H9 (cell line): ENCODE data around the gene CNNM3. TPM values are rescaled to one million over a fixed set of nuclear protein-coding genes. Genes with fewer than 3 reads are reported as not detected.

Source experiments
- DNase-seq: peaks from one replicate; pipeline ENCODE4 v3.0.0-alpha.2; 2017
- H2AFZ ChIP-seq: one replicate; pipeline ENCODE4 v1.6.1; 2013; ENCODE audit warnings: mild to moderate bottlenecking, low read length, control low read depth, moderate library complexity
- H2AK5ac ChIP-seq: 2 replicates; pipeline ENCODE4 v1.6.1; 2013; ENCODE audit warnings: low read length, control low read depth, mixed read lengths; ENCODE audit not compliant: insufficient read length
- H2BK120ac ChIP-seq: one replicate; pipeline ENCODE4 v1.6.1; 2013; ENCODE audit warnings: low read depth, mild to moderate bottlenecking, low read length, control low read depth, inconsistent platforms; ENCODE audit not compliant: poor library complexity, severe bottlenecking
- H2BK12ac ChIP-seq: 2 replicates; pipeline ENCODE4 v1.6.1; 2013; ENCODE audit warnings: low read length, control low read depth, mixed read lengths, low read depth; ENCODE audit not compliant: insufficient read length
- H2BK15ac ChIP-seq: 2 replicates; pipeline ENCODE4 v1.6.1; 2013; ENCODE audit warnings: low read depth, low read length, control low read depth
- H2BK20ac ChIP-seq: one replicate; pipeline ENCODE4 v1.6.1; 2013; ENCODE audit warnings: low read depth, mild to moderate bottlenecking, low read length, control low read depth, inconsistent platforms; ENCODE audit not compliant: poor library complexity, severe bottlenecking
- H2BK5ac ChIP-seq: 2 replicates; pipeline ENCODE4 v1.6.1; 2013; ENCODE audit warnings: low read length, control low read depth, mixed read lengths; ENCODE audit not compliant: insufficient read length
- H3K14ac ChIP-seq: 2 replicates; pipeline ENCODE4 v1.6.1; 2013; ENCODE audit warnings: low read length, control low read depth; ENCODE audit not compliant: insufficient read depth
- H3K18ac ChIP-seq: 2 replicates; pipeline ENCODE4 v1.6.1; 2013; ENCODE audit warnings: low read depth, mild to moderate bottlenecking, mixed read lengths, low read length, control low read depth; ENCODE audit not compliant: insufficient read length
- H3K23ac ChIP-seq: 2 replicates; pipeline ENCODE4 v1.6.1; 2013; ENCODE audit warnings: low read length, control low read depth, mixed read lengths, low read depth; ENCODE audit not compliant: insufficient read length
- H3K23me2 ChIP-seq: 2 replicates; pipeline ENCODE4 v1.6.1; 2013; ENCODE audit warnings: low read depth, mild to moderate bottlenecking, mixed read lengths, low read length, control low read depth; ENCODE audit not compliant: insufficient read length, poor library complexity, severe bottlenecking
- H3K27ac ChIP-seq: 2 replicates; pipeline ENCODE4 v1.5.1; 2013; ENCODE audit warnings: low read length, control low read depth, mixed read lengths, low read depth; ENCODE audit not compliant: insufficient read length
- H3K27me3 ChIP-seq: 2 replicates; pipeline ENCODE4 v1.6.1; 2013; ENCODE audit warnings: low read length, control low read depth, inconsistent platforms; ENCODE audit not compliant: insufficient read depth
- H3K4ac ChIP-seq: 2 replicates; pipeline ENCODE4 v1.6.1; 2013; ENCODE audit warnings: low read depth, mild to moderate bottlenecking, control low read depth, inconsistent platforms, low read length, moderate library complexity
- H3K4me1 ChIP-seq: 2 replicates; pipeline ENCODE4 v1.6.1; 2013; ENCODE audit warnings: low read length, control low read depth, inconsistent platforms; ENCODE audit not compliant: insufficient read depth
- H3K4me2 ChIP-seq: 2 replicates; pipeline ENCODE4 v1.6.1; 2013; ENCODE audit warnings: low read length, control low read depth, mixed read lengths; ENCODE audit not compliant: insufficient read length, insufficient read depth
- H3K56ac ChIP-seq: 2 replicates; pipeline ENCODE4 v1.6.1; 2013; ENCODE audit warnings: low read depth, mild to moderate bottlenecking, mixed read lengths, low read length, control low read depth; ENCODE audit not compliant: insufficient read length
- H3K79me1 ChIP-seq: 2 replicates; pipeline ENCODE4 v1.6.1; 2013; ENCODE audit warnings: low read depth, mild to moderate bottlenecking, moderate library complexity, low read length, control low read depth, inconsistent platforms; ENCODE audit not compliant: insufficient read depth, poor library complexity, severe bottlenecking
- H3K79me2 ChIP-seq: 2 replicates; pipeline ENCODE4 v1.6.1; 2013; ENCODE audit warnings: low read length, control low read depth, inconsistent platforms; ENCODE audit not compliant: insufficient read depth
- H3K9ac ChIP-seq: 2 replicates; pipeline ENCODE4 v1.6.1; 2013; ENCODE audit warnings: low read length, control low read depth, mixed read lengths; ENCODE audit not compliant: insufficient read length; ENCODE audit errors: extremely low read depth
- H3K9me3 ChIP-seq: one replicate; pipeline ENCODE4 v1.6.1; 2013; ENCODE audit warnings: low read depth, low read length, inconsistent platforms; ENCODE audit not compliant: control insufficient read depth
- H3T11ph ChIP-seq: one replicate; pipeline ENCODE4 v1.6.1; 2013; ENCODE audit warnings: mild to moderate bottlenecking, low read length, control low read depth, inconsistent platforms
- H4K20me1 ChIP-seq: one replicate; pipeline ENCODE4 v1.6.1; 2013; ENCODE audit not compliant: control insufficient read depth, insufficient read length, insufficient read depth
- H4K5ac ChIP-seq: 2 replicates; pipeline ENCODE4 v1.6.1; 2013; ENCODE audit warnings: low read depth, mild to moderate bottlenecking, mixed read lengths, low read length, control low read depth; ENCODE audit not compliant: insufficient read length
- H4K8ac ChIP-seq: replicated peaks from 2 replicates; pipeline ENCODE4 v1.6.1; 2013; ENCODE audit warnings: low read length, control low read depth, mixed read lengths, low read depth; ENCODE audit not compliant: insufficient read length
- H4K91ac ChIP-seq: 2 replicates; pipeline ENCODE4 v1.6.1; 2013; ENCODE audit warnings: low read depth, mild to moderate bottlenecking, moderate library complexity, mixed read lengths, low read length, control low read depth; ENCODE audit not compliant: insufficient read length
- H3K27ac Mint-ChIP-seq, 3 experiments: 2 replicates in 2 of 3; 3 replicates in 1 of 3; pipeline ENCODE4 v1.8.0; 2020 to 2021; ENCODE audit warnings: mixed read lengths in 3 of 3, mild to moderate bottlenecking in 1 of 3, moderate library complexity in 1 of 3
- H3K27me3 Mint-ChIP-seq: 2 replicates; pipeline ENCODE4 v1.8.0; 2021; ENCODE audit warnings: low read depth, mild to moderate bottlenecking, moderate library complexity, mixed read lengths
- H3K36me3 Mint-ChIP-seq, 3 experiments: 2 replicates in 2 of 3; 3 replicates in 1 of 3; pipeline ENCODE4 v1.8.0; 2020 to 2021; ENCODE audit warnings: low read depth in 3 of 3, mixed read lengths in 3 of 3; ENCODE audit not compliant: insufficient read depth in 1 of 3
- H3K4me1 Mint-ChIP-seq, 2 experiments: 2 replicates each; pipeline ENCODE4 v1.8.0; 2020; ENCODE audit warnings: mixed read lengths in 2 of 2
- H3K4me3 Mint-ChIP-seq, 2 experiments: 2 replicates in 1 of 2; 3 replicates in 1 of 2; pipeline ENCODE4 v1.8.0; 2020 to 2021; ENCODE audit warnings: mild to moderate bottlenecking in 2 of 2, mixed read lengths in 2 of 2, moderate library complexity in 1 of 2
- H3K9me3 Mint-ChIP-seq, 2 experiments: 2 replicates in 1 of 2; 3 replicates in 1 of 2; pipeline ENCODE4 v1.8.0; 2020; ENCODE audit warnings: mild to moderate bottlenecking in 2 of 2, mixed read lengths in 2 of 2, moderate library complexity in 1 of 2
- CTCF ChIP-seq: fragments of 200-600 bp; sonication (generic); conservative IDR thresholded peaks from 3 replicates; pipeline ENCODE4 v1.8.0; 2021; ENCODE audit warnings: antibody characterized with exemption, mild to moderate bottlenecking
- WGBS: extraction: QIAGEN DNeasy Blood & Tissue Kit; methylation state at CpG from one replicate; pipeline ENCODE4 v1.1.7; 2013; ENCODE audit warnings: missing lambda C conversion rate, low lambda C conversion rate, mixed read lengths; ENCODE audit not compliant: insufficient read length; ENCODE audit errors: extremely low coverage; 5-methylcytosine and 5-hydroxymethylcytosine counted together
- total RNA-seq: library from RNA; stranded (reverse); gene quantifications from 2 replicates; pipeline ENCODE4 v1.2.1, GENCODE V29; 2021

CNNM3 gene
- total RNA-seq, 1 experiment from 2014 or later: 25.0 TPM

- Histone ChIP-seq H2BK120ac (no peak within 1 kb of the TSS), H3K9me3 (no peaks in the 10 kb centered on the region), H4K20me1 (no peaks in the 10 kb centered on the region), H3K27me3 (no peaks in the 10 kb centered on the region), H3K9ac (no peak within 1 kb of the TSS), H2AK5ac (no peak within 1 kb of the TSS), H3K14ac (no peak within 1 kb of the TSS), H3K79me1 (no peaks in the 10 kb centered on the region), H3K23ac (no peak within 1 kb of the TSS), H3K4me2 (no peak within 1 kb of the TSS), H2BK5ac (no peak within 1 kb of the TSS), H2AFZ (no peak within 1 kb of the TSS), H2BK15ac (no peak within 1 kb of the TSS), H3K18ac (no peak within 1 kb of the TSS), H3T11ph (no peak within 1 kb of the TSS), H3K23me2 (no peaks in the 10 kb centered on the region), H2BK12ac (no peak within 1 kb of the TSS), H4K91ac (no peak within 1 kb of the TSS), H3K79me2 (no peaks in the 10 kb centered on the region), H3K4me1 (no peaks in the 10 kb centered on the region), H3K27ac (no peak within 1 kb of the TSS), H3K4ac (no peak within 1 kb of the TSS), H2BK20ac (no peak within 1 kb of the TSS), H4K8ac (no peak within 1 kb of the TSS), H3K56ac (no peak within 1 kb of the TSS), H4K5ac (no peak within 1 kb of the TSS)
- no peak for TF ChIP-seq CTCF
- WGBS: no CpG with 5 or more reads among the region's 14 CpGs
- peaks cover 16 to 18% (median 16%) of the 10 kb centered on the region in 3 experiments; a peak in 6 of 7 replicates for H3K36me3 Mint-ChIP-seq
- no peaks in the 10 kb centered on the region for H3K9me3 Mint-ChIP-seq
- peak; percentile 22 for DNase-seq
- H3K4me1 Mint-ChIP-seq: peaks cover 0 to 5% of the 10 kb centered on the region in 2 experiments; a peak in 2 of 4 replicates
- no peaks in the 10 kb centered on the region; the same call in none of the 2 replicates for H3K27me3 Mint-ChIP-seq
- H3K4me3 Mint-ChIP-seq: no peak within 1 kb of the TSS; a peak in 1 of 5 replicates
- H3K27ac Mint-ChIP-seq: peak within 1 kb of the TSS; percentile 38 to 90 (median 73); a peak in 4 of 7 replicates
Measured at GRCh38 chr2:96843538-96844268, 27.6 kb downstream of the CNNM3 start, which contains the start of gene ANKRD23. Gene ANKRD23, minus strand, starts transcription at chr2:96844021. Its CDS starts 29 bp downstream, at chr2:96843992.
